Body of pancreas (tissue), 4 donors: Measurements from ENCODE around the gene SUGCT. TPM values are rescaled to one million over a fixed set of nuclear protein-coding genes. Genes with fewer than 3 reads are reported as not detected.

Experiments used
- ATAC-seq: fragments of 150-250 bp; one replicate; pipeline ENCODE4 v1.9.1; 2016
- DNase-seq, 4 donors: peaks; one replicate each; pipeline ENCODE4 v3.0.0-alpha.2; 2019
- H3K27ac ChIP-seq, 4 donors: fragments of 200-600 bp; sonication (generic); 1 replicate in 3 of 4; 2 replicates in 1 of 4; pipeline versions ENCODE4 v1.5.1 to v1.6.1; 2016 to 2019; ENCODE audit warnings: mild to moderate bottlenecking in 1 of 4, mixed read lengths in 1 of 4, moderate library complexity in 1 of 4
- H3K27me3 ChIP-seq, 2 donors: fragments of 200-600 bp; sonication (generic); one replicate each; pipeline ENCODE4 v1.6.0; 2016; ENCODE audit warnings: mild to moderate bottlenecking in 1 of 2
- H3K36me3 ChIP-seq, 2 donors: fragments of 200-600 bp; sonication (generic); replicated peaks in 1 of 2; 2 replicates each; pipeline ENCODE4 v1.5.1; 2016; ENCODE audit warnings: low read depth in 2 of 2; ENCODE audit not compliant: insufficient read depth in 1 of 2
- H3K4me1 ChIP-seq: fragments of 200-600 bp; sonication (generic); one replicate; pipeline ENCODE4 v1.6.0; 2016
- H3K4me3 ChIP-seq, 2 donors: fragments of 200-600 bp; sonication (generic); 1 replicate in 1 of 2; 2 replicates in 1 of 2; pipeline ENCODE4 v1.5.1; 2016 to 2019
- H3K9me3 ChIP-seq, 3 donors: fragments of 200-600 bp; sonication (generic); 1 replicate in 2 of 3; 2 replicates in 1 of 3; pipeline ENCODE4 v1.5.1; 2016
- POLR2A ChIP-seq, 3 donors: fragments of 450-650 bp; IDR thresholded peaks; one replicate each; pipeline ENCODE4 v1.6.1; 2016; ENCODE audit warnings: antibody characterized with exemption in 3 of 3, mild to moderate bottlenecking in 2 of 3
- WGBS, 2 donors: methylation state at CpG; one replicate each; pipeline ENCODE4 v1.1.5; 2017; 5-methylcytosine and 5-hydroxymethylcytosine counted together
- intact Hi-C: fragments of 100-400 bp; cut with DNase I; formaldehyde crosslinking; loops from one replicate; pipeline ENCODE4 v1.15.1; 2023
- total RNA-seq, 2 donors: library from RNA; depleted of rRNA; stranded (reverse); fragments of >200 nt; gene quantifications; one replicate each; pipeline ENCODE4 v1.1.0, GENCODE V29; 2016
- TF ChIP-seq, protein P1 (sequence below), 7 experiments: fragments of 450-650 bp in 4 of 7; fragments of 200-600 bp in 3 of 7; sonication (generic) in 3 of 7; IDR thresholded peaks; one replicate each; pipeline ENCODE4 v1.5.1; 2016 to 2019; ENCODE audit warnings: antibody characterized with exemption in 7 of 7

Gene SUGCT
- total RNA-seq, 2 donors from 2014 or later = 0.78 to 1.3 TPM

DNA sequence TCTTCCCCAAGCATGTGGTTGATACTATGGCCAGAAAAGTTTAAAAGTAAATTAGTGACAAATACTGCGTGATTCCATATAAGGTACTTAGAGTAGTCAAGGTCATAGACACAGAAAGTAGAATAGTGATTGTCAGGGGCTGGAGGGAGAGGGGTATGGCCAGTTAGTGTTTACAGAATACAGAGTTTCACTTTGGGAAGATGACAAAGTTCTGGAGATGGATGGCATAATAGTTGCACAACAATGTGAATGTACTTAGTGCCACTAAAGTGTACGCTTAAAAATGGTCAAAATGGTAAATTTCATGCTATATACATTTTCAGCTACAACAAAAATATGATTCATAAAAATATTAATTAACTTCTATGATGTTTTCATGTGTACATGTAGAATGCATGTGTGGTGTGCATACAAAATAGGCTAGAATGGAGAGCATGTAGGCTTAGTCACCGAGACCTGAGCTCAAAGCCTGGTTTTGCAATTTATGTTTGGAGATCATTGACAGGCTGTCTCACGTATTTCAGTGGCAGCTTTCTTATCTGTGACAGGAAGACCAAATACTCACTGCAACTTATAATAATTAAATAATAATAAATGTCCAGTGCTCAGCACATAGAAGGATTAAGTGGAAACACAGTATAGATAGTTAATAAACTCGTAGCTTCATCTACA is 625.6 kb downstream of the SUGCT start:
- no peaks in the 10 kb centered on the region for H3K36me3 ChIP-seq
- H3K4me3 ChIP-seq = no peak overlapping the region
- no peaks in the 10 kb centered on the region for H3K27me3 ChIP-seq
- no peak for DNase-seq
- 54 to 65% methylated on average over 5 of the region's 5 CpGs for WGBS, 2 donors
- TF ChIP-seq, protein P1, sequence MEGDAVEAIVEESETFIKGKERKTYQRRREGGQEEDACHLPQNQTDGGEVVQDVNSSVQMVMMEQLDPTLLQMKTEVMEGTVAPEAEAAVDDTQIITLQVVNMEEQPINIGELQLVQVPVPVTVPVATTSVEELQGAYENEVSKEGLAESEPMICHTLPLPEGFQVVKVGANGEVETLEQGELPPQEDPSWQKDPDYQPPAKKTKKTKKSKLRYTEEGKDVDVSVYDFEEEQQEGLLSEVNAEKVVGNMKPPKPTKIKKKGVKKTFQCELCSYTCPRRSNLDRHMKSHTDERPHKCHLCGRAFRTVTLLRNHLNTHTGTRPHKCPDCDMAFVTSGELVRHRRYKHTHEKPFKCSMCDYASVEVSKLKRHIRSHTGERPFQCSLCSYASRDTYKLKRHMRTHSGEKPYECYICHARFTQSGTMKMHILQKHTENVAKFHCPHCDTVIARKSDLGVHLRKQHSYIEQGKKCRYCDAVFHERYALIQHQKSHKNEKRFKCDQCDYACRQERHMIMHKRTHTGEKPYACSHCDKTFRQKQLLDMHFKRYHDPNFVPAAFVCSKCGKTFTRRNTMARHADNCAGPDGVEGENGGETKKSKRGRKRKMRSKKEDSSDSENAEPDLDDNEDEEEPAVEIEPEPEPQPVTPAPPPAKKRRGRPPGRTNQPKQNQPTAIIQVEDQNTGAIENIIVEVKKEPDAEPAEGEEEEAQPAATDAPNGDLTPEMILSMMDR (IDR thresholded peaks at IDR 0.05) = no peak
- TF ChIP-seq POLR2A (IDR thresholded peaks at IDR 0.05) = no peak
- H3K9me3 ChIP-seq = no peaks in the 10 kb centered on the region
- intact Hi-C loops = no loop called here
- H3K27ac ChIP-seq = no peak overlapping the region
- ATAC-seq = no peak
- no peaks in the 10 kb centered on the region for H3K4me1 ChIP-seq

DNA sequence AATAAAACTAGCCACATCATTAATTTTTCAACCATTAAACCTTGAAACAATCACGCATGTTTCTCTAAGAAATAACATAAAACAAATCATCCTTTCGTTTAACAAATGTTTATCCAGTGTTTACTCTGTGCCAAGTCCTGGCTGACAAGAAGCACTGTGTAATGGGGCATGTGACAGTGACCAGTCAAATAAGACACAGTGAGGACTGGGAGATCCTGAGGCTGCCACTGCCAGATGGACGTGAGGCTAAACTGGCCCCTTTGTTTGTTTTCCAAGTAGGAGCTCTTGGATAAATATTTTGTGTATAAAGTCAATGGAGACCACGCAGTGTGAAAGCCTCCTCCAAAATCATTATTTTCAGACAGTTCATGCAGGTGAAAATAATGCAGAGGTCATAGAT is 626.2 kb downstream of the SUGCT start:
- Histone ChIP-seq H3K4me1 (no peaks in the 10 kb centered on the region), H3K4me3 (no peak overlapping the region), H3K9me3 (no peaks in the 10 kb centered on the region), H3K27ac (no peak overlapping the region), H3K27me3 (no peaks in the 10 kb centered on the region), H3K36me3 (no peaks in the 10 kb centered on the region)
- ATAC-seq = no peak
- 22 to 43% methylated on average over 4 of the region's 4 CpGs for WGBS, 2 donors
- no peak for DNase-seq
- TF ChIP-seq POLR2A (IDR thresholded peaks at IDR 0.05) = no peak
- TF ChIP-seq, protein P1 (IDR thresholded peaks at IDR 0.05) = no peak
- intact Hi-C loops = no loop called here

DNA sequence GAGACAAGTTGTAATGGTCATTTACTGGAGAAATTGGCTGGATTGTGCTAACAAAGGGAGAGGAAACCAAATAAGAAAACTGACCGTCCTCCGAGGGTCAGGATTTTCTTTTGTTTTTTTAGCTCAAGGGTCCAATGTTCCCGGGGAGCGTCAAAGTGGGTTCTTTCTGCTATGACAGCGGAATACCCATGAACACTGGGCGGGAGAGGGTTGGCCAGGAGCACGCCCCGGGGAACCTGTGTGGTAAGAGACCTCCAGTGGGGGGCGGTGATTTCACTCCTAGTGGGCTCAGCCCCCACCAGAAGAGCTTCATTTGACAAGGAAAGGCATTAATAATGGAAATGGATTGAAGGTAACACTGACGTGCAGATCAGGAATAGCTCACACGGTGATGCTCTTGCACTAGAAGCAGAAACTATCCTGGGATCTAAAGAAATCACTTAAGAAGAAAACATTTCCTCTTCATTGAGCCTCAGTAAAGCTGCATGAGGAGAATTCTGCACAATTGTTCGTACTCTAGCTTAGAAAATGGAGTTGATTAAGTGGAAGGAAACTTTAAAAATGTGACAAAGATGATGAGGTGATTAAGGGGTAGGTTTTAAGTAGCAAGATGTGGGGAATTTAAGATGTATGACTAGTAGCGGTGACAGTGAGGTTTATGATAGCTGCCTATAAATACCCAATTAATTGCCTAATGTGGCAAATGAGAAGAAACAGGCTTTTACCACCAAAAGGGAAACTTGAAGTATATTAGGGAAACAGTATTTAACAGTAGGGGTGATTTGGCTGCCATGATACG is 627.2 kb downstream of the SUGCT start:
- TF ChIP-seq, protein P1 (IDR thresholded peaks at IDR 0.05) = no peak
- TF ChIP-seq POLR2A (IDR thresholded peaks at IDR 0.05) = no peak
- intact Hi-C loops = no loop called here
- Histone ChIP-seq H3K4me1 (no peaks in the 10 kb centered on the region), H3K27me3 (no peaks in the 10 kb centered on the region), H3K36me3 (no peaks in the 10 kb centered on the region), H3K4me3 (no peak overlapping the region), H3K9me3 (no peaks in the 10 kb centered on the region), H3K27ac (no peak overlapping the region)
- WGBS, 2 donors = 73 to 75% methylated on average over 14 of the region's 14 CpGs
- DNase-seq (no peak), ATAC-seq (no peak)

DNA sequence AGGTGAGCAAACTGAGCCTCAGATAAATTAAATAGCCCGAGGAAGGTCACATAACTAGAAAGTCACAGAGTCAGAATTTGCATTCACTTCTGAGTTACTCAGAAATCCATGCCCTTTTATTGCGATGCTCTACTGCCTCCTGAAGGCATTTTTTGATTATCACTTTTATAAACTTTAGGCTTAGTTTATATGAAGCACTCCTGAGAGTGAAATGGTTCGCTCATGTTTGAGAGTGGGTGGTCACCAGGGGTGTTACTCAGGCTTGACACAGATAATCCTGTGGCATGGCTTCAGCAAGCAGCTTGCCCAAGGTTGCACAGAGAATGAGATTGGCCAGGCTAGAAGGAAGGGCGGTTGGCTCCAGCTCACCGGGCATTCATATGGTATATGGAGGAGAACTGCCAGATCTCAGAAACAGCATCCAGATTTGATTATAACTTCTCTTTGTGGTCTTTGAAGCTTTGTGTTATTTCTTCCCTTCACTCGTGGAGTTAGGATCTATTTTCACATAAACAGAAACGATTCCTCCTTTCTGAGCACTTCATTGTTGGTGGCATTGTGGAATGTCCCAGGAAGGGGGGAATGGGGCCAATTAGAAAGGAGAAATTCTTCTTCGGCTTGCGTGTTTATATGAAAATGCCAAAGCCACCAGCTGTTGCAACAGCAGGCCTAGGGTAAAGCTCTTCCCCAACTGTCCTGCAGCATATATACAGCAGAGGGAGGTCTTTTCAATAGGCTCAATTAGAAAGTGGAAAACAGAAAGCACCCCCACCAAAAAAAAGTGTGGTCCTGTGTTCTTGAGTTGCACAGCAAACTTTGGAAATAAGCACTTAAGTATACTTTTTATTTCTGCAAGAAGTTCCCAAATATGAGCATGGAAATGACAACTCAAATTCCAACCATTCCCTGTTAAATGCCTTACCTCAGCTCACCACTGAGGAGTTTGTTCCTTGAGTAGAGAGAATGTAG is 628.8 kb downstream of the SUGCT start:
- Histone ChIP-seq H3K4me3 (no peak overlapping the region), H3K27me3 (no peaks in the 10 kb centered on the region), H3K9me3 (no peaks in the 10 kb centered on the region), H3K27ac (no peak overlapping the region), H3K36me3 (no peaks in the 10 kb centered on the region), H3K4me1 (no peaks in the 10 kb centered on the region)
- no peak for TF ChIP-seq POLR2A (IDR thresholded peaks at IDR 0.05)
- TF ChIP-seq, protein P1 (IDR thresholded peaks at IDR 0.05) = no peak
- DNase-seq (no peak), ATAC-seq (no peak)
- 81 to 83% methylated on average over 9 of the region's 9 CpGs for WGBS, 2 donors
- intact Hi-C loops = no loop called here
